Lower leg skin (tissue), 3 donors: Measurements from ENCODE around the gene INPP4B.

Source experiments
- POLR2A ChIP-seq, 2 donors: fragments of 450-650 bp; IDR thresholded peaks; one replicate each; pipeline ENCODE4 v1.6.1; 2016 to 2017; ENCODE audit warnings: antibody characterized with exemption in 2 of 2, mild to moderate bottlenecking in 1 of 2, moderate library complexity in 1 of 2
- TF ChIP-seq, protein P1 (sequence below), 3 donors: fragments of 450-650 bp; IDR thresholded peaks; one replicate each; pipeline ENCODE4 v1.5.1; 2016; ENCODE audit warnings: antibody characterized with exemption in 3 of 3, mild to moderate bottlenecking in 3 of 3, moderate library complexity in 2 of 3

DNA sequence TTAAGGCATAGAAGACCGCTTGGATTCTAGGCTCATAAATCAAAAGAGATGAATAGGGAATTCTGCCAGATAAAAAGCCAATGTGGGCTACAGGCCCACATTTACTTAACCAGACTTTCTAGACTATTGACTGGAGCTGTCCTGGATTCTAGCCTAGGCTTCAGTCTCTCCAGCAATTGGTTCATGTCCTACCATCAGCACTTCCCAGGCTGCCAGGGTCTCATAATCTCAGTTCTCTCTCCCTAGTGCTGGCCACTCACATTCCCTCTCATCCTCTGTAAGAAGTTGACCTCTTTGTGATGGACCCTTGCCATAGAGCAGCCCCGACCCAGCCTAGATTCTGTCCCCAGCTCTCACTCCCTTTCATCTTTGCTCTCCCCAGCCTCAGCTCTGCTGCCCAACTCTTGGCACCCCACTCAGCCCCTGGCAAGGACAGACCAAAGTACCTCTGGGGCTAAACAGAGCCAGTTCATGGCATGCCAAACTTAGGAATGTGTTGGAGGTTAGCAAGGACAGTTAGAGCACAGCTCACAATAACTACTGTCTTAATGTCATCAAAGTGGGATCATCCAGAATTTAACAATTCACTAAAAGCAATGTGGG lies 396.2 kb downstream of the INPP4B start:
- TF ChIP-seq, protein P1, sequence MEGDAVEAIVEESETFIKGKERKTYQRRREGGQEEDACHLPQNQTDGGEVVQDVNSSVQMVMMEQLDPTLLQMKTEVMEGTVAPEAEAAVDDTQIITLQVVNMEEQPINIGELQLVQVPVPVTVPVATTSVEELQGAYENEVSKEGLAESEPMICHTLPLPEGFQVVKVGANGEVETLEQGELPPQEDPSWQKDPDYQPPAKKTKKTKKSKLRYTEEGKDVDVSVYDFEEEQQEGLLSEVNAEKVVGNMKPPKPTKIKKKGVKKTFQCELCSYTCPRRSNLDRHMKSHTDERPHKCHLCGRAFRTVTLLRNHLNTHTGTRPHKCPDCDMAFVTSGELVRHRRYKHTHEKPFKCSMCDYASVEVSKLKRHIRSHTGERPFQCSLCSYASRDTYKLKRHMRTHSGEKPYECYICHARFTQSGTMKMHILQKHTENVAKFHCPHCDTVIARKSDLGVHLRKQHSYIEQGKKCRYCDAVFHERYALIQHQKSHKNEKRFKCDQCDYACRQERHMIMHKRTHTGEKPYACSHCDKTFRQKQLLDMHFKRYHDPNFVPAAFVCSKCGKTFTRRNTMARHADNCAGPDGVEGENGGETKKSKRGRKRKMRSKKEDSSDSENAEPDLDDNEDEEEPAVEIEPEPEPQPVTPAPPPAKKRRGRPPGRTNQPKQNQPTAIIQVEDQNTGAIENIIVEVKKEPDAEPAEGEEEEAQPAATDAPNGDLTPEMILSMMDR (IDR thresholded peaks at IDR 0.05), result no peak
- TF ChIP-seq POLR2A (IDR thresholded peaks at IDR 0.05), result no peak
